H1 (cell line): ENCODE data around the gene ANAPC2.

Experiments used
- CBX5 ChIP-seq: fragments of 300-800, 300-1000 bp; sonication (generic); IDR thresholded peaks from 2 replicates; pipeline ENCODE4 v1.7.1; 2016; ENCODE audit warnings: antibody characterized with exemption, low read length, low read depth
- EP300 ChIP-seq, 2 experiments: IDR thresholded peaks; 1 replicate in 1 of 2; 2 replicates in 1 of 2; pipeline ENCODE4 v1.6.1; 2011 to 2012; ENCODE audit warnings: low read depth in 2 of 2, low read length in 2 of 2, mild to moderate bottlenecking in 2 of 2, borderline replicate concordance in 1 of 2, inconsistent platforms in 1 of 2, moderate library complexity in 1 of 2
- EZH2 ChIP-seq: fragments of 200-600 bp; sonication (generic); IDR thresholded peaks from 2 replicates; pipeline ENCODE4 v1.7.1; 2012; ENCODE audit warnings: low read depth, mild to moderate bottlenecking, moderate library complexity, low read length, inconsistent platforms; ENCODE audit not compliant: severe bottlenecking
- POLR2A ChIP-seq, 2 experiments: IDR thresholded peaks; 1 replicate in 1 of 2; 2 replicates in 1 of 2; pipeline ENCODE4 v1.6.1; 2011; ENCODE audit warnings: low read depth in 2 of 2, low read length in 2 of 2, mild to moderate bottlenecking in 2 of 2; ENCODE audit errors: control extremely low read depth in 1 of 2
- RFX5 ChIP-seq: IDR thresholded peaks from 2 replicates; pipeline ENCODE4 v1.6.1; 2011; ENCODE audit warnings: low read depth, low read length, improper control_type of control experiment, borderline replicate concordance
- SP1 ChIP-seq: IDR thresholded peaks from 2 replicates; pipeline ENCODE4 v1.6.1; 2011; ENCODE audit warnings: low read depth, low read length
- TEAD4 ChIP-seq: IDR thresholded peaks from 2 replicates; pipeline ENCODE4 v1.6.1; 2012; ENCODE audit warnings: low read depth, low read length, inconsistent platforms, mixed read lengths
- YY1 ChIP-seq: IDR thresholded peaks from 2 replicates; pipeline ENCODE4 v1.6.1; 2011; ENCODE audit warnings: low read depth, mild to moderate bottlenecking, low read length
- TF ChIP-seq, protein P1 (sequence below), 3 experiments: IDR thresholded peaks; 1 replicate in 2 of 3; 2 replicates in 1 of 3; pipeline versions ENCODE4 v1.5.1 to v1.6.1; 2011; ENCODE audit warnings: low read length in 3 of 3, mild to moderate bottlenecking in 3 of 3, inconsistent platforms in 2 of 3, low read depth in 1 of 3, moderate library complexity in 1 of 3; ENCODE audit not compliant: insufficient read depth in 1 of 3; ENCODE audit errors: control extremely low read depth in 1 of 3
- TF ChIP-seq, protein P2 (sequence below): IDR thresholded peaks from 2 replicates; pipeline ENCODE4 v1.6.1; 2012; ENCODE audit warnings: inconsistent platforms

DNA sequence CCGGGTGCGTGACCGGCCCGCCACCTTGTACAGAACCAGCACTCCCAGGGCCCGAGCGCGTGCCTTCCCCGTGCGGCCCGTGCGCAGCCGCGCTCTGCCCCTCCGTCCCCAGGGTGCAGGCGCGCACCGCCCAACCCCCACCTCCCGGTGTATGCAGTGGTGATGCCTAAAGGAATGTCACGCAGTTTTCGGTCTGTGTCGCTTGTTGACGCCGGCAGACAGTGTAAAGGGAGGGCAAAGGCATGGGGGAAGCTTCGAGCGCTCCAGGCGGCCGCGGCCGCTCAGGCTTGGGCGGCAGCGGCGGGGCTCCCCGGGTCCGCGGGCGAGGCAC is 19.8 kb downstream of the ANAPC2 start:
- no peak for TF ChIP-seq YY1
- TF ChIP-seq, protein P1, sequence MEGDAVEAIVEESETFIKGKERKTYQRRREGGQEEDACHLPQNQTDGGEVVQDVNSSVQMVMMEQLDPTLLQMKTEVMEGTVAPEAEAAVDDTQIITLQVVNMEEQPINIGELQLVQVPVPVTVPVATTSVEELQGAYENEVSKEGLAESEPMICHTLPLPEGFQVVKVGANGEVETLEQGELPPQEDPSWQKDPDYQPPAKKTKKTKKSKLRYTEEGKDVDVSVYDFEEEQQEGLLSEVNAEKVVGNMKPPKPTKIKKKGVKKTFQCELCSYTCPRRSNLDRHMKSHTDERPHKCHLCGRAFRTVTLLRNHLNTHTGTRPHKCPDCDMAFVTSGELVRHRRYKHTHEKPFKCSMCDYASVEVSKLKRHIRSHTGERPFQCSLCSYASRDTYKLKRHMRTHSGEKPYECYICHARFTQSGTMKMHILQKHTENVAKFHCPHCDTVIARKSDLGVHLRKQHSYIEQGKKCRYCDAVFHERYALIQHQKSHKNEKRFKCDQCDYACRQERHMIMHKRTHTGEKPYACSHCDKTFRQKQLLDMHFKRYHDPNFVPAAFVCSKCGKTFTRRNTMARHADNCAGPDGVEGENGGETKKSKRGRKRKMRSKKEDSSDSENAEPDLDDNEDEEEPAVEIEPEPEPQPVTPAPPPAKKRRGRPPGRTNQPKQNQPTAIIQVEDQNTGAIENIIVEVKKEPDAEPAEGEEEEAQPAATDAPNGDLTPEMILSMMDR (IDR thresholded peaks at IDR 0.05; ENCODE audit: control extremely low read depth in 1 of 3, insufficient read depth in 1 of 3, low read depth in 1 of 3, low read length in 3 of 3), result no peak
- peak; percentile 79 for TF ChIP-seq EZH2
- no peak for TF ChIP-seq TEAD4
- TF ChIP-seq EP300 (IDR thresholded peaks at IDR 0.05; ENCODE audit: borderline replicate concordance in 1 of 2, low read depth in 2 of 2, low read length in 2 of 2), result no peak
- TF ChIP-seq RFX5, result no peak
- TF ChIP-seq, protein P2, sequence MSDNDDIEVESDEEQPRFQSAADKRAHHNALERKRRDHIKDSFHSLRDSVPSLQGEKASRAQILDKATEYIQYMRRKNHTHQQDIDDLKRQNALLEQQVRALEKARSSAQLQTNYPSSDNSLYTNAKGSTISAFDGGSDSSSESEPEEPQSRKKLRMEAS, result peak; percentile 24
- no peak for TF ChIP-seq POLR2A (IDR thresholded peaks at IDR 0.05; ENCODE audit: control extremely low read depth in 1 of 2, low read depth in 2 of 2, low read length in 2 of 2)
- no peak for TF ChIP-seq SP1
- no peak for TF ChIP-seq CBX5
